ENCODE measurements around the gene CYP27B1.

CYP27B1 gene

GRCh38 chr12:57800965-57801364 lies 34.1 kb upstream of the CYP27B1 start:
- TF ChIP-seq FOXP2 (optimal IDR thresholded peaks at IDR 0.05; ENCODE audit: borderline replicate concordance, extremely low read depth, extremely low read length, insufficient read depth) (no peak), SIN3A (IDR thresholded peaks at IDR 0.05; ENCODE audit: borderline replicate concordance, insufficient read depth, low read length) (no peak), POLR2AphosphoS5 (IDR thresholded peaks at IDR 0.05; ENCODE audit: low read depth, low read length) (no peak), REST (IDR thresholded peaks at IDR 0.05; ENCODE audit: insufficient read depth in 1 of 2, low read depth in 2 of 2, low read length in 2 of 2) (no peak), TAF1 (IDR thresholded peaks at IDR 0.05; ENCODE audit: borderline replicate concordance, insufficient read depth, low read length) (no peak)

GRCh38 chr12:57797933-57798332 lies 31.1 kb upstream of the CYP27B1 start:
- no peak for TF ChIP-seq SIN3A (IDR thresholded peaks at IDR 0.05; ENCODE audit: borderline replicate concordance, insufficient read depth, low read length)
- TF ChIP-seq REST (IDR thresholded peaks at IDR 0.05; ENCODE audit: insufficient read depth in 1 of 2, low read depth in 2 of 2, low read length in 2 of 2), result no peak
- TF ChIP-seq POLR2AphosphoS5 (IDR thresholded peaks at IDR 0.05; ENCODE audit: low read depth, low read length), result no peak
- TF ChIP-seq FOXP2 (optimal IDR thresholded peaks at IDR 0.05; ENCODE audit: borderline replicate concordance, extremely low read depth, extremely low read length, insufficient read depth), result no peak
- TF ChIP-seq TAF1 (IDR thresholded peaks at IDR 0.05; ENCODE audit: borderline replicate concordance, insufficient read depth, low read length), result no peak

GRCh38 chr12:57796996-57797395 lies 30.1 kb upstream of the CYP27B1 start:
- TF ChIP-seq TAF1 (IDR thresholded peaks at IDR 0.05; ENCODE audit: borderline replicate concordance, insufficient read depth, low read length) (no peak), REST (IDR thresholded peaks at IDR 0.05; ENCODE audit: insufficient read depth in 1 of 2, low read depth in 2 of 2, low read length in 2 of 2) (no peak), POLR2AphosphoS5 (IDR thresholded peaks at IDR 0.05; ENCODE audit: low read depth, low read length) (no peak), FOXP2 (optimal IDR thresholded peaks at IDR 0.05; ENCODE audit: borderline replicate concordance, extremely low read depth, extremely low read length, insufficient read depth) (no peak), SIN3A (IDR thresholded peaks at IDR 0.05; ENCODE audit: borderline replicate concordance, insufficient read depth, low read length) (no peak)

- no peak for TF ChIP-seq REST (IDR thresholded peaks at IDR 0.05; ENCODE audit: insufficient read depth in 1 of 2, low read depth in 2 of 2, low read length in 2 of 2)
- TF ChIP-seq FOXP2 (optimal IDR thresholded peaks at IDR 0.05; ENCODE audit: borderline replicate concordance, extremely low read depth, extremely low read length, insufficient read depth), result no peak
- no peak for TF ChIP-seq SIN3A (IDR thresholded peaks at IDR 0.05; ENCODE audit: borderline replicate concordance, insufficient read depth, low read length)
- TF ChIP-seq POLR2AphosphoS5 (IDR thresholded peaks at IDR 0.05; ENCODE audit: low read depth, low read length), result no peak
Observed at GRCh38 chr12:57795354-57795753, 28.5 kb upstream of the CYP27B1 start.

GRCh38 chr12:57793920-57794319 lies 27.0 kb upstream of the CYP27B1 start:
- TF ChIP-seq FOXP2 (optimal IDR thresholded peaks at IDR 0.05; ENCODE audit: borderline replicate concordance, extremely low read depth, extremely low read length, insufficient read depth) (no peak), REST (IDR thresholded peaks at IDR 0.05; ENCODE audit: insufficient read depth in 1 of 2, low read depth in 2 of 2, low read length in 2 of 2) (no peak), TAF1 (IDR thresholded peaks at IDR 0.05; ENCODE audit: borderline replicate concordance, insufficient read depth, low read length) (no peak)

All from PFSK-1 (cell line).